IMR-90 (cell line): ENCODE data around the gene NEUROD2. TPM values are rescaled to one million over a fixed set of nuclear protein-coding genes. Genes with fewer than 3 reads are reported as not detected.

Experiments
- ATAC-seq: fragments of 200-7000 bp; cut with Tn5 transposase; 2 replicates; pipeline ENCODE4 v1.9.1; 2020; ENCODE audit warnings: low read depth, mild to moderate bottlenecking, moderate library complexity
- BruUV-seq: library from RNA; stranded (reverse); fragments of 400-500 nt; replicated peaks from 2 replicates; lab custom pipeline; 2021; lab: Mats Ljungman, UMichigan
- CTCF ChIA-PET: fragments of 300-600 bp; formaldehyde crosslinking; extraction: SDS; loops from one replicate; lab custom pipeline; 2021; ENCODE audit warnings: antibody characterized with exemption; lab: Yijun Ruan, JAX
- POLR2A ChIA-PET: fragments of 300-600 bp; sonication (Branson Sonifier 250); formaldehyde crosslinking; loops from one replicate; lab custom pipeline; 2022; ENCODE audit warnings: antibody characterized with exemption; ENCODE audit not compliant: unreplicated experiment; lab: Charles Lee
- DNase-seq: peaks from one replicate; pipeline ENCODE4 v3.0.0; 2013
- H2AFZ ChIP-seq: replicated peaks from 2 replicates; pipeline ENCODE3; 2013; ENCODE audit warnings: low read length, mild to moderate bottlenecking; ENCODE audit not compliant: poor library complexity
- H2AK5ac ChIP-seq: 2 replicates; pipeline ENCODE4 v1.6.1; 2013; ENCODE audit warnings: low read depth, low read length, inconsistent platforms
- H2AK9ac ChIP-seq: replicated peaks from 2 replicates; pipeline ENCODE3; 2013; ENCODE audit warnings: mild to moderate bottlenecking, low read depth, low read length, moderate library complexity; ENCODE audit not compliant: poor library complexity
- H2BK120ac ChIP-seq: 2 replicates; pipeline ENCODE4 v1.6.1; 2013; ENCODE audit warnings: low read depth, low read length, inconsistent platforms
- H2BK15ac ChIP-seq: 3 replicates; pipeline ENCODE4 v1.6.1; 2013; ENCODE audit warnings: low read depth, low read length, inconsistent platforms
- H2BK20ac ChIP-seq: 2 replicates; pipeline ENCODE4 v1.6.1; 2013; ENCODE audit warnings: low read depth, mild to moderate bottlenecking, inconsistent platforms, low read length, moderate library complexity
- H2BK5ac ChIP-seq: 2 replicates; pipeline ENCODE4 v1.6.1; 2013; ENCODE audit warnings: mild to moderate bottlenecking, low read depth, low read length, inconsistent platforms; ENCODE audit not compliant: poor library complexity, severe bottlenecking
- H3K14ac ChIP-seq: replicated peaks from 2 replicates; pipeline ENCODE4 v1.6.1; 2013; ENCODE audit warnings: low read depth, low read length, inconsistent platforms
- H3K18ac ChIP-seq: 2 replicates; pipeline ENCODE4 v1.6.1; 2013; ENCODE audit warnings: low read depth, low read length, control low read depth
- H3K23ac ChIP-seq: 2 replicates; pipeline ENCODE4 v1.6.1; 2013; ENCODE audit warnings: low read depth, low read length, inconsistent platforms
- H3K27ac ChIP-seq: 2 replicates; pipeline ENCODE4 v1.5.1; 2013; ENCODE audit warnings: mild to moderate bottlenecking, control low read depth, low read length; ENCODE audit not compliant: insufficient read depth
- H3K27me3 ChIP-seq: 2 replicates; pipeline ENCODE4 v1.6.1; 2013; ENCODE audit warnings: low read length; ENCODE audit not compliant: control insufficient read depth, insufficient read depth
- H3K36me3 ChIP-seq: 2 replicates; pipeline ENCODE4 v1.6.1; 2013; ENCODE audit warnings: low read length, mixed read lengths; ENCODE audit not compliant: control insufficient read depth, insufficient read depth
- H3K4ac ChIP-seq: 2 replicates; pipeline ENCODE4 v1.6.1; 2013; ENCODE audit warnings: low read depth, low read length, inconsistent platforms
- H3K4me1 ChIP-seq: 2 replicates; pipeline ENCODE4 v1.6.1; 2013; ENCODE audit warnings: low read length, mixed read lengths; ENCODE audit not compliant: control insufficient read depth, insufficient read depth
- H3K4me2 ChIP-seq: 2 replicates; pipeline ENCODE4 v1.6.1; 2013; ENCODE audit warnings: low read depth, mild to moderate bottlenecking, control low read depth, low read length, moderate library complexity
- H3K4me3 ChIP-seq: 2 replicates; pipeline ENCODE4 v1.5.1; 2013; ENCODE audit warnings: low read depth, mild to moderate bottlenecking, control low read depth, low read length, moderate library complexity; ENCODE audit not compliant: insufficient read depth
- H3K56ac ChIP-seq: 2 replicates; pipeline ENCODE4 v1.6.1; 2013; ENCODE audit warnings: low read length, inconsistent platforms; ENCODE audit not compliant: insufficient read depth; ENCODE audit errors: extremely low read depth
- H3K79me1 ChIP-seq, 2 experiments: 2 replicates each; pipeline ENCODE4 v1.6.1; 2013; ENCODE audit warnings: low read length in 2 of 2, inconsistent platforms in 1 of 2, low read depth in 1 of 2
- H3K9ac ChIP-seq: 2 replicates; pipeline ENCODE4 v1.6.1; 2013; ENCODE audit warnings: low read depth, low read length, control low read depth
- H3K9me1 ChIP-seq: 2 replicates; pipeline ENCODE4 v1.6.1; 2013; ENCODE audit warnings: low read length, inconsistent platforms; ENCODE audit not compliant: insufficient read depth
- H3K9me3 ChIP-seq: 2 replicates; pipeline ENCODE4 v1.6.1; 2013; ENCODE audit warnings: low read length; ENCODE audit not compliant: control insufficient read depth, insufficient read depth
- H4K20me1 ChIP-seq: 2 replicates; pipeline ENCODE4 v1.6.1; 2013; ENCODE audit warnings: low read length, inconsistent platforms; ENCODE audit not compliant: insufficient read depth
- H4K5ac ChIP-seq: 2 replicates; pipeline ENCODE4 v1.6.1; 2013; ENCODE audit warnings: mild to moderate bottlenecking, low read depth, low read length, control low read depth
- H4K8ac ChIP-seq, 2 experiments: 2 replicates each; pipeline ENCODE4 v1.6.1; 2013; ENCODE audit warnings: low read depth in 2 of 2, low read length in 2 of 2, control low read depth in 1 of 2, inconsistent platforms in 1 of 2
- H4K91ac ChIP-seq: 2 replicates; pipeline ENCODE4 v1.6.1; 2013; ENCODE audit warnings: low read depth, low read length, inconsistent platforms; ENCODE audit not compliant: insufficient read depth
- BHLHE40 ChIP-seq: fragments of 150-350 bp; IDR thresholded peaks from 2 replicates; pipeline ENCODE4 v1.6.1; 2016; ENCODE audit warnings: mild to moderate bottlenecking, low read depth, low read length
- CEBPB ChIP-seq: IDR thresholded peaks from 2 replicates; pipeline ENCODE4 v1.6.1; 2012; ENCODE audit warnings: low read depth, low read length, improper control_type of control experiment
- CTCF ChIP-seq: conservative IDR thresholded peaks from 2 replicates; pipeline ENCODE4 v1.5.1; 2012; ENCODE audit warnings: mild to moderate bottlenecking, low read depth, low read length, improper control_type of control experiment
- ELK1 ChIP-seq: fragments of 150-350 bp; IDR thresholded peaks from 2 replicates; pipeline ENCODE4 v1.6.1; 2016; ENCODE audit warnings: low read depth, mild to moderate bottlenecking, low read length, moderate library complexity, borderline replicate concordance
- FOS ChIP-seq: fragments of 150-350 bp; IDR thresholded peaks from 2 replicates; pipeline ENCODE4 v1.6.1; 2016; ENCODE audit warnings: low read depth, low read length
- MAFK ChIP-seq: IDR thresholded peaks from 2 replicates; pipeline ENCODE4 v1.6.1; 2012; ENCODE audit warnings: low read depth, low read length, improper control_type of control experiment
- MXI1 ChIP-seq: IDR thresholded peaks from 2 replicates; pipeline ENCODE4 v1.6.1; 2012; ENCODE audit warnings: low read depth, mild to moderate bottlenecking, low read length, moderate library complexity, borderline replicate concordance
- NFE2L2 ChIP-seq: fragments of 150-350 bp; IDR thresholded peaks from 2 replicates; pipeline ENCODE4 v1.6.1; 2016; ENCODE audit warnings: low read depth, mild to moderate bottlenecking, low read length
- POLR2A ChIP-seq: IDR thresholded peaks from 2 replicates; pipeline ENCODE4 v1.6.1; 2012; ENCODE audit warnings: mild to moderate bottlenecking, low read depth, low read length
- RAD21 ChIP-seq: IDR thresholded peaks from 2 replicates; pipeline ENCODE4 v1.6.1; 2012; ENCODE audit warnings: low read length, improper control_type of control experiment
- RCOR1 ChIP-seq: IDR thresholded peaks from 2 replicates; pipeline ENCODE4 v1.6.1; 2012; ENCODE audit warnings: mild to moderate bottlenecking, low read length, improper control_type of control experiment; ENCODE audit not compliant: insufficient replicate concordance
- RFX5 ChIP-seq: IDR thresholded peaks from 2 replicates; pipeline ENCODE4 v1.8.0; 2012; ENCODE audit warnings: low read depth, mild to moderate bottlenecking, low read length, moderate library complexity
- SMC3 ChIP-seq: fragments of 150-350 bp; IDR thresholded peaks from 2 replicates; pipeline ENCODE4 v1.6.1; 2016; ENCODE audit warnings: low read depth, mild to moderate bottlenecking, antibody characterized with exemption, low read length, moderate library complexity
- WGBS, 2 experiments: methylation state at CpG; one replicate each; pipeline versions ENCODE4 v1.1.5 to v1.1.7; 2013; ENCODE audit warnings: missing lambda C conversion rate in 2 of 2; ENCODE audit not compliant: insufficient read length in 1 of 2; ENCODE audit errors: extremely low coverage in 2 of 2; 5-methylcytosine and 5-hydroxymethylcytosine counted together
- dilution Hi-C: fragments of 300-500 bp; cut with HindIII; formaldehyde crosslinking; loops from one replicate; pipeline ENCODE4 v1.14.3; 2018; ENCODE audit warnings: low sequenced_read_pairs; ENCODE audit not compliant: unreplicated experiment
- in situ Hi-C: fragments of 300-500 bp; cut with MboI; formaldehyde crosslinking; loops from 3 replicates; pipeline ENCODE4 v1.14.3; 2019; ENCODE audit warnings: low sequenced_read_pairs, inconsistent platforms, mixed read lengths
- intact Hi-C: fragments of 100-400 bp; cut with micrococcal nuclease; formaldehyde crosslinking; loops from 2 replicates; pipeline ENCODE4 v1.10.0; 2022
- polyA plus RNA-seq, 3 experiments: library from polyadenylated mRNA; depleted of rRNA; stranded (reverse); fragments of >200 nt; gene quantifications; 2 replicates each; pipeline ENCODE4 v1.2.3, GENCODE V29; 2012; ENCODE audit warnings: low replicate concordance in 1 of 3
- total RNA-seq: library from RNA; depleted of rRNA; stranded (reverse); fragments of >200 nt; gene quantifications from 2 replicates; pipeline ENCODE4 v1.2.3, GENCODE V29; 2012

The NEUROD2 gene
- total and polyA plus RNA-seq, 2 of the 4 experiments (the other 2 are of a cell fraction): not detected

DNA sequence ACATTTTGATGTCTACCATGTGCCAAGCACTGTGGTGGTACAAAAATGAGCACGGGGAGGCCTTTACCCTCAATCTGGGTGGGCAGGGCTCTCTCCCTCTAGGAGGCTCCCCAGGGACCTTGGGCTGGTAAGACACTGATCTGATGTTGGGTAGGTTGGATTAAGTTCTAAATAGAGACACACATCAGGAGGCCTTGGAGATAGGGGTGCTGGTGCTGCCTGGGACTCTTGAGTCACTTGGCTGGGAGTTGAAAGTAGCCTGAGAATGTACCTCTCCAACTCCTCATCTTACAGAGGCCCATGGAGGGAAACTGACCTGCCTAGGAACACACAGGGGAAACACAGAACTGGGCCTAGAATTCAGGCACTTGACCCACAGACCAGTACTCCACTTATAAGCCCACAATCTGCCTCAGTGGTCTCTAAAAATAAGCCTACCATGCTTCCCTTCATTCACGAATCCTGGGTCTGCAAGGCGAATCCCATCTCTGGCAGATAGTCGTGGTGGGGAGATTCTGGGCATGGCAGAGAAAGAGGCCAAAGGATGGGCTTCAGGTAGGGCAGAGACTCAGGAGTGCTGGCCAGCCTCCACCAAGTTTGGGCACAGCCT, 1.8 kb upstream of the NEUROD2 start:
- peaks cover 81% of the 10 kb centered on the region for H3K27me3 ChIP-seq
- in situ Hi-C loops: no loop called here

More for the DNA sequence above, 1.8 kb upstream of the NEUROD2 start:
- no TSS peak for BruUV-seq
- Histone ChIP-seq H2AK5ac (no peak overlapping the region), H3K79me1 (no peaks in the 10 kb centered on the region), H3K4me1 (no peaks in the 10 kb centered on the region; the same call in 1 of the 2 replicates), H3K56ac (no peak overlapping the region), H3K9me1 (no peaks in the 10 kb centered on the region), H2BK120ac (no peak overlapping the region), H2AK9ac (no peak overlapping the region), H3K9ac (no peak overlapping the region), H2BK15ac (no peak overlapping the region), H3K4ac (no peak overlapping the region), H3K23ac (no peak overlapping the region), H3K18ac (no peak overlapping the region), H2AFZ (no peak overlapping the region), H3K9me3 (no peaks in the 10 kb centered on the region), H2BK5ac (no peak overlapping the region), H3K36me3 (no peaks in the 10 kb centered on the region), H4K5ac (no peak overlapping the region), H4K8ac (no peak overlapping the region), H4K20me1 (peaks cover 5% of the 10 kb centered on the region; the same call in 1 of the 2 replicates), H3K4me3 (no peak overlapping the region), H2BK20ac (no peak overlapping the region), H3K14ac (no peak overlapping the region), H3K4me2 (no peak overlapping the region), H4K91ac (no peak overlapping the region), H3K27ac (no peak overlapping the region)
- dilution Hi-C loops: no loop called here
- CTCF ChIA-PET: no interaction called here
- DNase-seq (no peak), ATAC-seq (no peak)
- WGBS, 2 experiments: no CpG with 5 or more reads among the region's 4 CpGs
- TF ChIP-seq ELK1 (no peak), POLR2A (no peak), CTCF (no peak), RCOR1 (no peak), NFE2L2 (no peak), RFX5 (no peak), MXI1 (no peak), RAD21 (no peak), BHLHE40 (no peak), FOS (no peak), MAFK (no peak), SMC3 (no peak), CEBPB (no peak)
- intact Hi-C loops: no loop called here
- POLR2A ChIA-PET: no interaction called here
